ENCODE measurements around the gene CDKN2B-AS1.

DNA sequence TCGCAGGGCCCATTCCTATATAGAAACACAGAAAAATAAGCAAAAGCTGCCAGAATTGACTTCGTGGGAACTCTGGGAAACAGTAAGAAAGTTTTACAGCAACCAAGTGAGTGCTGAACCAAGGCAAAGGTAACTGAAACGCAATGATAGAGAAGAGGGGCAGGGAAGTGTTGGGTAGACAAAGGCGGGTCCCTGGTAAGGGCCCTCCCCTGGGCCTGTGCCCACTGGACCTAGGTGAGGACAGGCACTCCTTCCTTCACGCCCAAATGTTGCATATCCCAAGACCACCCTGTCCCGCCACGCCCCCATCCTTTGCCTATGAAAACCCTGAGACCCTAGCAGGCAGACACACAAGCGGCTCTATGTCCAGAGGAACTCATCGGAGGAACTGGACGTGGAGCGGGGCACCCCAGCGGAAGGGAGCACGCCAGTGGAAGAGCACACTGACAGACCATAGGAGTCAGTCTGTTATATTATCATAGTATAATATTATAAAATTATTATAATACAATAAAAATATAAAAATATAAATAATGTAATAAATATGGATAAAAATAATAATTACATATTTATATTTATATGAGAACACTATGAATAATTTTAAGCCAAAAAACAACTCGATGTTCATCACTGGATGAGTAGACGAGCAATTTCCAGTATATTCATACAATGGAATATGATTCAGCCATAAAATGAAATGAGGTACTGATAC, 28.3 kb upstream of the CDKN2B-AS1 start:
- TF ChIP-seq, protein P1, sequence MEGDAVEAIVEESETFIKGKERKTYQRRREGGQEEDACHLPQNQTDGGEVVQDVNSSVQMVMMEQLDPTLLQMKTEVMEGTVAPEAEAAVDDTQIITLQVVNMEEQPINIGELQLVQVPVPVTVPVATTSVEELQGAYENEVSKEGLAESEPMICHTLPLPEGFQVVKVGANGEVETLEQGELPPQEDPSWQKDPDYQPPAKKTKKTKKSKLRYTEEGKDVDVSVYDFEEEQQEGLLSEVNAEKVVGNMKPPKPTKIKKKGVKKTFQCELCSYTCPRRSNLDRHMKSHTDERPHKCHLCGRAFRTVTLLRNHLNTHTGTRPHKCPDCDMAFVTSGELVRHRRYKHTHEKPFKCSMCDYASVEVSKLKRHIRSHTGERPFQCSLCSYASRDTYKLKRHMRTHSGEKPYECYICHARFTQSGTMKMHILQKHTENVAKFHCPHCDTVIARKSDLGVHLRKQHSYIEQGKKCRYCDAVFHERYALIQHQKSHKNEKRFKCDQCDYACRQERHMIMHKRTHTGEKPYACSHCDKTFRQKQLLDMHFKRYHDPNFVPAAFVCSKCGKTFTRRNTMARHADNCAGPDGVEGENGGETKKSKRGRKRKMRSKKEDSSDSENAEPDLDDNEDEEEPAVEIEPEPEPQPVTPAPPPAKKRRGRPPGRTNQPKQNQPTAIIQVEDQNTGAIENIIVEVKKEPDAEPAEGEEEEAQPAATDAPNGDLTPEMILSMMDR (IDR thresholded peaks at IDR 0.05): no peak
- TF ChIP-seq POLR2A (IDR thresholded peaks at IDR 0.05): no peak
